Subcutaneous adipose tissue (tissue), 4 donors: ENCODE measurements around the gene NDUFB7. TPM values are rescaled to one million over a fixed set of nuclear protein-coding genes. Genes with fewer than 3 reads are reported as not detected.

ENCODE experiments used
- small RNA-seq: library from RNA; depleted of rRNA; stranded (forward); fragments of <200 nt; gene quantifications from one replicate; pipeline ENCODE3, GENCODE V24; 2016
- total RNA-seq, 4 donors: library from RNA; depleted of rRNA; stranded (reverse); fragments of >200 nt; gene quantifications; one replicate each; pipeline ENCODE4 v1.1.0, GENCODE V29; 2016
- TF ChIP-seq, protein P1 (sequence below): fragments of 450-650 bp; IDR thresholded peaks from one replicate; pipeline ENCODE4 v1.5.1; 2016; ENCODE audit warnings: low read depth, mild to moderate bottlenecking, control low read depth, antibody characterized with exemption, moderate library complexity

Gene NDUFB7
- total RNA-seq, 4 donors from 2014 or later, result 293 to 484 (median 411) TPM

DNA sequence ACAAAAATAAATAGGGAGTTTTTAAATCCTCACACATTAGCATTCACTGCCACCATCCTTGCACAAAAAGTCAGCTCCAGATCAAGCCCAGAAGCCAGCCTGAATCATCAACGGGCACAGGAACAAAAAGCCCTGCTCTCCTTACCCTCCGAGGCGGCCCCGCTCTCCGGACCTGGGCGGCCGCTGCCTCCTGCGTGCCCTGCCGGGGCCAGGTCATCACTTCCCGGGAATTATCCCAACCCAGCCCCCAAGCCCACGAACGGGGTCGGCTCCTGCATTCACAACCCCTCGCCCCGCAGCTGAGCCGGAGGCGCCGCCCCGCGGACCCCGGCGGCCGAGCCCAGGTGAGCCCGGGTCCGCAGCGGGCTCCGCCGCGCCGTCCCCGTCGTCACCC, 54.4 kb downstream of the NDUFB7 start:
- TF ChIP-seq, protein P1, sequence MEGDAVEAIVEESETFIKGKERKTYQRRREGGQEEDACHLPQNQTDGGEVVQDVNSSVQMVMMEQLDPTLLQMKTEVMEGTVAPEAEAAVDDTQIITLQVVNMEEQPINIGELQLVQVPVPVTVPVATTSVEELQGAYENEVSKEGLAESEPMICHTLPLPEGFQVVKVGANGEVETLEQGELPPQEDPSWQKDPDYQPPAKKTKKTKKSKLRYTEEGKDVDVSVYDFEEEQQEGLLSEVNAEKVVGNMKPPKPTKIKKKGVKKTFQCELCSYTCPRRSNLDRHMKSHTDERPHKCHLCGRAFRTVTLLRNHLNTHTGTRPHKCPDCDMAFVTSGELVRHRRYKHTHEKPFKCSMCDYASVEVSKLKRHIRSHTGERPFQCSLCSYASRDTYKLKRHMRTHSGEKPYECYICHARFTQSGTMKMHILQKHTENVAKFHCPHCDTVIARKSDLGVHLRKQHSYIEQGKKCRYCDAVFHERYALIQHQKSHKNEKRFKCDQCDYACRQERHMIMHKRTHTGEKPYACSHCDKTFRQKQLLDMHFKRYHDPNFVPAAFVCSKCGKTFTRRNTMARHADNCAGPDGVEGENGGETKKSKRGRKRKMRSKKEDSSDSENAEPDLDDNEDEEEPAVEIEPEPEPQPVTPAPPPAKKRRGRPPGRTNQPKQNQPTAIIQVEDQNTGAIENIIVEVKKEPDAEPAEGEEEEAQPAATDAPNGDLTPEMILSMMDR, result no peak

DNA sequence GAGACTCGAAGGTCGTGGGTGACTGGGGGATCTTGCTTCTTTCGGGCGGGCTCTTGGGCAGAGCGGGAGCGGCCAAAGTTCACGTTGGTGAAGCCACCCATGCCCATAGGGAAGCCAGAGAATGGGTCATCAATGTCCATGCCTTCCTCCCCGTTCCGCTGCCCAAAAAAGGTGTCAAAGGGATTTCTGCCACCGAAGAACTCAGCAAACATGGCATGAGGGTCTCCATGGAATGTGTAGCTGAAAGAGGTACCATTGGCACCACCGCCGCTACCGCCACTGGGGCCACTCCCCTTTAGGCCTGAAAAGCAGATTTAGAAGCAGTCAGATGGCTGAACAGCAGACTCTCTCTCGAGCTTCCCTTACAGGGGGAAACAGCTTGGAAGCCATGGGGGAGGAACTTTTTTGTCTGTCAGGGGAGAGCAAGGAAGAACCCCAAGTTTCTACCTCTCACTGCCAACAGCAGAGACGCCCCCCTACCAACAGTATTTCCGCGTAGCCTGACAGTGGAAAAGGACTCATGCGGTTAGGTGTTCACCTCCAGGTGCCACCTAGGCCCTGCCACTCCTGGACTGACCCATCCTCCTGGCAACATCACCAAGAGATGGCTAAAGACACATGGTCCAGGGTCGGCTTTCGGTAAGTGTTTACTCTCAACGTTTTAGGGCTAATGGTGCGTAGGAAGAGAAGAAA, 55.0 kb downstream of the NDUFB7 start:
- TF ChIP-seq, protein P1, result no peak

Small RNA genes lying within 50 kb of the gene (small RNA-seq; reads per million reads assigned to genes)
- gene RN7SL842P, result not detected

Other genes with a start within 250 kb of the NDUFB7 start
- 10 to 100 TPM; 26.0 to 60.2 (median 29.1) TPM for gene ADGRE5, start 190.6 kb downstream of the NDUFB7 start, total RNA-seq
- 10 to 100 TPM; 45.8 to 67.1 (median 56.7) TPM for gene DDX39A, start 152.7 kb downstream of the NDUFB7 start, total RNA-seq
- 100 to 1,000 TPM in 1 of 4 donors, 10 to 100 TPM in 3; 47.8 to 136 (median 75.8) TPM for gene PKN1, start 138.8 kb downstream of the NDUFB7 start, total RNA-seq
- under 1 TPM in 1 of 4 donors, not detected in 3; 0.49 TPM for gene PTGER1, start 96.7 kb downstream of the NDUFB7 start, total RNA-seq
- gene GIPC1, start 75.9 kb downstream of the NDUFB7 start, total RNA-seq, result 10 to 100 TPM; 36.4 to 95.5 (median 48.9) TPM
- gene DNAJB1, start 53.7 kb downstream of the NDUFB7 start, total RNA-seq, result 100 to 1,000 TPM in 1 of 4 donors, 10 to 100 TPM in 3; 45.9 to 104 (median 66.3) TPM
- 10 to 100 TPM; 36.8 to 86.7 (median 62.4) TPM for gene TECR, start 42.5 kb downstream of the NDUFB7 start, total RNA-seq
- gene CLEC17A, start 11.0 kb upstream of the NDUFB7 start, total RNA-seq, result not detected
- gene ADGRE3, start 102.8 kb upstream of the NDUFB7 start, total RNA-seq, result under 1 TPM in 2 of 4 donors, not detected in 2; 0.34 to 0.38 TPM
- gene ZNF333, start 118.0 kb upstream of the NDUFB7 start, total RNA-seq, result 10 to 100 TPM; 17.4 to 47.5 (median 25.8) TPM
- gene ADGRE2, start 206.5 kb upstream of the NDUFB7 start, total RNA-seq, result 10 to 100 TPM in 1 of 4 donors, 1 to 10 TPM in 3; 2.3 to 18.4 (median 4.1) TPM